T-helper 22 cell (primary cell): Measurements from ENCODE around the gene ENTHD1.

Source experiments
- DNase-seq: peaks from one replicate; pipeline ENCODE4 v3.0.0-alpha.2; 2020; ENCODE audit warnings: low read depth

Gene ENTHD1, protein sequence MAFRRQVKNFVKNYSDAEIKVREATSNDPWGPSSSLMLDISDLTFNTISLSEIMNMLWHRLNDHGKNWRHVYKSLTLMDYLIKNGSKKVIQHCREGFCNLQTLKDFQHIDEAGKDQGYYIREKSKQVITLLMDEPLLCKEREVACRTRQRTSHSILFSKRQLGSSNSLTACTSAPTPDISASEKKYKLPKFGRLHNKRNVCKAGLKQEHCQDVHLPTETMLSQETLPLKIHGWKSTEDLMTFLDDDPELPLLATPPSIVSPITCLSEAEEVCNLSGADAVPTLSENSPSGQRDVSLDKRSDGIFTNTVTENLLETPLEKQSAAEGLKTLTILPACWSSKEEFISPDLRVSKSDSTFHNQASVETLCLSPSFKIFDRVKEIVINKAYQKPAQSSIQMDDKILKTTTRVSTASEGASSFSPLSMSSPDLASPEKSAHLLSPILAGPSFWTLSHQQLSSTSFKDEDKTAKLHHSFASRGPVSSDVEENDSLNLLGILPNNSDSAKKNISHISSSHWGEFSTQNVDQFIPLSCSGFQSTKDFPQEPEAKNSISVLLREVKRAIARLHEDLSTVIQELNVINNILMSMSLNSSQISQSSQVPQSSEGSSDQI

GRCh38 chr22:39893526-39893925 lies at the start of gene ENTHD1:
ENTHD1 (minus strand) TSS chr22:39893760; CDS start chr22:39887748, 6,012 bp downstream.
- DNase-seq, result no peak

GRCh38 chr22:39943337-39943736 lies 49.8 kb upstream of the ENTHD1 start:
- no peak for DNase-seq

DNA sequence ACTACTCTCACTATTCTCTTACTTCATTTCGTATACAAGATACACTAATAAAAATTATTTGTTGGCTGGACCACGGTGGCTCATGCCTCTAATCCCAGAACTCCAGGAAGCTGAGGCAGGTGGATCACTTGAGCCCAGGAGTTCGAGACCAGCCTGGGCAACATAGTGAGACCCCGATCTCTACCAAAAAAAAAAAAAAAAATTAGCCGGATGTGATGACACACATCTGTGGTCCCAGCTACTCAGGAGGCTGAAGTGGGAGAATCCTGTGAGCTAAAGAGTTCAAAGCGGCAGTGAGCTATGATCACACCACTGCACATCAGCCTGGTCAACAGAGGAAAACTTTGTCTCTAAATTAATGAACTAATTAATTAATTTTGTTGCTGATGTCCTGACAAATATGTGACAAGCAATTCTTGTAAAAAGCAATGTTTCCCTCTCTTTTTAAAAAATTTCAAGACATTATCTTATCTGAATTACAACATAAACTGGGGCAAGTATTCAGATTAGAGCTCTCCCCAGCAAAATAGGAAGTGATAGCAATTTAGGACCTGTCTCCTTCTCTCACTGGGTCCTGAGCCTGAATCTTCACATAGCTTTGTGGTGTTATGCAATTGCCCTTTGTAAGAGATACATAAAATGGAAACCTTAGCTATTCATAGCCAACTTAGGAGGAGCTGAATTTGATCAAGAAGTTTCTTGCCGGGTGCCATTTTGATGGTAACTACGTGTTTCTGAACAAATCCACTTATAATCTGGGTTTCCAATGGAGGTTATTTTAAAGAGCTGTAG lies 49.1 kb upstream of the ENTHD1 start:
- DNase-seq, result no peak

- DNase-seq, result no peak
These were observed 48.0 kb upstream of the ENTHD1 start for GRCh38 chr22:39941601-39942000.

- no peak for DNase-seq
These were observed 47.3 kb upstream of the ENTHD1 start for GRCh38 chr22:39940757-39941305.

DNA sequence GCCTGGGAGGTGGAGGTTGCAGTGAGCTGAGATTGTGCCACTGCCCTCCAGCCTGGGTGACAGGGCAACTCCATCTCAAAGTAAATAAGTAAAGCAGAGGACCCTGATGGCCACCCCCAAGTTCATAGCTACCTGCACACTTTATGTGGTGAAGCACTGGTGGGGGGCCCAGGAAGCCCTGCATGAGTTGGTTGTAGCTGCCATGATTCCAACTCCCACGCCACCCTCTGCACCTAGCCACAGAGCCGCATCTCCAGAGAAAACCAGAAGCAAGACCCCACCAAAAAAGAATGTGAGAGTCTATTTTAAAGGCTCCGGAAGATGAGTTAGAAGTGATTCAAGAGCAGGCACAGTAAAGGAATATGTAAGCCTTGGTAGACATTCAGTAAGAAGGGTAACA lies 46.3 kb upstream of the ENTHD1 start:
- DNase-seq, result no peak

GRCh38 chr22:39938509-39939111 lies 45.0 kb upstream of the ENTHD1 start:
- DNase-seq, result peak; percentile 34

DNA sequence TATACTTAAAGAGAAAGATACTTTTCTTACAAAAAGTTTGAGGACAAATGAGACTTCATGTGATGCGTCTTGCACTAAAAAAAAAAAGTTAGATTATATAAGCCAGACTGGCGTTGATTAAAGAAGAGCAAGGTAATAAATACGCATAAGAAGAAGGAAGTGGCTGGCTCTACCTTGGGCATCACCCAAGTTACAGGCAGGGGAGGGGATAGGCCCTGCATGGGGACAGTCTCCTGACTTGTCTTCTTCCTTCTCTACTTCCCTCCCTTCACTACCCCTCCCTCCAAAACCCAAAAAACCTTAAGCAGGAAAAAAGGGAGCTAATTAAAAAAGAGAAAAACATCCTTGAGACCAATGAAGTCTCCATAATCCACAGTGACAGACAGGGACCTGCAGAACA lies 44.3 kb upstream of the ENTHD1 start:
- DNase-seq, result peak; percentile 45

DNA sequence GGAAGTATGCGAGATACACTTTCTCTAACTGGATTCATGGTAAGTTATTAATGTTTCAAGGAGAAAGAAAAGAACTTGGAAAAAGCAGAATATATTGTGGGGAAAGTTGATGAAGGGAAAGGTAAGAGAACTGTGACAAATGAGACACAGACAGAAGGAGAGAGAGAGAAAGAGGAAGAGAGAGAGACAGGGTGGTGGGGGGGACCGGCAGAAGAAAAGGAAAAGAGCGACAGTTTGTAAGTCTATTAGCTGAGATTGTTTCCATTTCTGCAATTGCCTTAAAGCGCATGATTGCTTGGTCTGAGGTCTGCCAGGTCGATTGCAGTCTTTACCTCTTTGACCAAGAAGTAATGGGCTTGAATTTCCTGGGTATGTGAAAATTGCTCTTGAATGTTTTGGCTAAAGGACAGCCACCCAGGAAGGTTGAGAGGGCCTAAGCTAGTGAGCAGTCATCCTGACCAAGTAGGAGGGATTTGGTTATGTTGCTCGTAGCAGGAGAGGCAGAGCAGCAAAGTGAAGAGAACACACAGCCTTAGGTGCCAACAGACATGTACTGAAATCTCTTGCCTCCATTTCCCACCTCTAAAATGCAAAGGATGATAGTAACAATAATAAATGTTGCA lies 43.1 kb upstream of the ENTHD1 start:
- no peak for DNase-seq

GRCh38 chr22:39935612-39936011 lies 42.1 kb upstream of the ENTHD1 start:
- DNase-seq, result no peak

GRCh38 chr22:39935116-39935515 lies 41.6 kb upstream of the ENTHD1 start:
- DNase-seq, result no peak

GRCh38 chr22:39933741-39934140 lies 40.2 kb upstream of the ENTHD1 start:
- no peak for DNase-seq

- DNase-seq, result no peak
These were observed 39.5 kb upstream of the ENTHD1 start for GRCh38 chr22:39932918-39933649.

- no peak for DNase-seq
These were observed 38.6 kb upstream of the ENTHD1 start for GRCh38 chr22:39932166-39932565.

DNA sequence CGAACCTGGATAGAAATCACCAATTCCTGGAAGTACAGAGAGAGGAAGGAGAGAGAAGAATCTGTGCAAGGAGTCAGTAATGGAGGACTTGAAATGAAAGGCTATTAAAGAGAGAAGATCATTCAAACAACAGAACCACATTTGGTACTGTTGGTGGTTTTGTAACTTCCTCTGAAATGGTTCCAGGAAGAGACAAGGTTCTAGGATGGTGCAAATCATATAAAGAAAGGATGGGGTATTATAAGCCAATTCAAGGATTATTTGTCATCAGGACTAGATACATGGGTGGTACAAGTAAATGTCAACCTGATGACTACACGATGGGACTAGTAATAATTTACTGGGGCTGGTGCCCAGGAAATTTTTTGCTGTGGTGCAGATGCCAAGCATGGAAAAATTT lies 37.7 kb upstream of the ENTHD1 start:
- DNase-seq, result no peak

DNA sequence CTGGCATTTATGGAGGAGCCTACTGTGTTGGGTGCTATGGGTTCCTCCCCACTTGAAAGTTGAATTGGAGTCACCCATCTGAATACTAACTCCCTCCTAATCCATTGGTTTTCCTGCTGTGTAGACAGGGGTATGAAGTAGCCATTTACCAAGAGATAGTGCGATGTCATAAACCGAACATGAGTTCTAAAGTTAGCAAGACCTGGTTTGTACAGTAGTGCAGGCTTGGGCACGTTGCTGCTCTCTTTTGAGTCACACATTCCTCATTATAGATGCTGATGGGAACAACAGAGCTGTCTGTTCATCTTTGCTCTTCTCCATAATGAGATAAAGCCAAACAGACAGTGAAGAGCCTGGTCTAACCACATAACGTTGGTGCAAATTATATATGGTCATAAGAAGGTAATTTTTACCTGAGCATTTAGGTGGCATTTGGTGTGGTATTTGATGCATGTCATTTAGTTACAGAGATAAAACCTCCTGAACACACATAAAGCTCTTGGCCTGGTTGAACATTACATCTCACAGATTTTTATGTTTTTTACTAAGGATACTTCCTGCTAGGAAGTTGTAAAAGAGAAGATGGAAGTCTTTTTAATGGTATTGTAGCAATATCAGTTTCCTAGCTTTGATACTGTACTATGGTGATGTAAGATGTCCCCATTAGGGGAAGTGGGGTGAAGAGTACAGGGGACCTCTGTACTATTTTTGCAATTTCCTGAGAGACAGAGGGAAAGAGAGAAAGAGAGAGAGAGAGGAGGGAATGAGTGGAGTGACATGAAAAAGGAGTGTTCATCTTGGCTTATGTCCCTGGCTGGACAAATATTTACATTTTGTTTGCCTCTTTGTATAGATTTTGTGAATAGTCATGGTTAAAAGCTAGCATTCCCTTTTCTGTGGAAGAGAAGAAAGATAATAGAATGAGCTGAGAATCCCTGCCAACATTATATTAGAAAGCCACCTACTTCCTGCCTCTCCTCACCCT lies 35.3 kb upstream of the ENTHD1 start:
- no peak for DNase-seq

- no peak for DNase-seq
These were observed 34.0 kb upstream of the ENTHD1 start for GRCh38 chr22:39927544-39927943.

GRCh38 chr22:39926753-39927152 lies 33.2 kb upstream of the ENTHD1 start:
- DNase-seq, result no peak

DNA sequence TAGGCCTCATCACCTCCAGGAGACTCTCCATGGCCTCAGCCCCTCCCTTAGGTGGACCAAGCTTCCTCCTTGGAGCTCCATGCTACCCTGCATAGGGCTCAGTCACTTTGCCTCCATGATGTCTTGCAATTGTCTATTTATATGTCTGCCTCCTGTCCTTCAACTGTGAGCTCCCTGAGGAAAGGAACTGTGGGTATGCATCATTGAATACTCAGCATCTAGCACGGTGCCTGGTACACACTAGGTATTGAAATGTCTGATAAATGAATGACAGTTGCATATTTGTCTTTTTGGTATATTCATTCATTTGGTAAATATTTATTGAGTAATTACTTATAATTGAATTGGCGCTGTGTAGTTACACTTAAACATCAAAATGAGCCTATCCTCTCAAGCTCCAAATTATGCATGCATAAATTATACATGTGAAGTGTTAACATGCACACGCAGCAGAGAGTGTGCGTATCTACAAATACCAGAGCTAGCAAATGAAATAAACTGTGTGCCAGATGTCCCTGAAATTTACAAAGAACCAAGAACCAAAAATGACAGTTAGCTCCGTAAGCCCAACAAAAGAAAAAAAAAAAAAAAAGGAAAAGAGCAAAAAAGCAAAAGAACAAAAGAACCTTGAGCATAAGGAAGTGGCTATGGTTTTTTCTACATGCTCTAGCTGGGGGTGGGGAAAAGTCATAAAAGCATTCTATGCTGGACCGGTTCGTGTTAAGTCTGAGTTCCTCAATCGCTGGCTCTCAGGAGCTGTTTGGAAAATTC lies 32.5 kb upstream of the ENTHD1 start:
- DNase-seq, result no peak
